ENCODE measurements around the gene ARID5B.

DNA sequence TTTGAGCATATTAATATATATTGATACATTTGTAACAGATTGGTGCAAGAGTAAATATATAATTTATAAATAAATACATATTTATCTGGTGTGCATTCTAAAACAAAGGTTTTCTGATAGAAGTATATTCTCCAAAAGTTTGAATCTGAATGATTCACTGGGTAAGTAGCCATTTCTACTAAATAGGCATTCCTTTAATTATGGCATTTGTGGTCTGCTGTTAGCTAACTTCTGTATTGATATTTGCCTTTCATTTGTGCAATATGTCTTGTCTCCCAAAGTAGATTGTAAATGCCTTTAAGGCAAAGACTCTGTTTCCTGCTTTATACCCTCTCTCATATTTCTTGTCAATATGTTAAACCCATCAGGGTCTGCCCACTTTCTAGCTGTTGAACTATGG lies 11.1 kb upstream of the ARID5B start:
- TF ChIP-seq, protein P1, sequence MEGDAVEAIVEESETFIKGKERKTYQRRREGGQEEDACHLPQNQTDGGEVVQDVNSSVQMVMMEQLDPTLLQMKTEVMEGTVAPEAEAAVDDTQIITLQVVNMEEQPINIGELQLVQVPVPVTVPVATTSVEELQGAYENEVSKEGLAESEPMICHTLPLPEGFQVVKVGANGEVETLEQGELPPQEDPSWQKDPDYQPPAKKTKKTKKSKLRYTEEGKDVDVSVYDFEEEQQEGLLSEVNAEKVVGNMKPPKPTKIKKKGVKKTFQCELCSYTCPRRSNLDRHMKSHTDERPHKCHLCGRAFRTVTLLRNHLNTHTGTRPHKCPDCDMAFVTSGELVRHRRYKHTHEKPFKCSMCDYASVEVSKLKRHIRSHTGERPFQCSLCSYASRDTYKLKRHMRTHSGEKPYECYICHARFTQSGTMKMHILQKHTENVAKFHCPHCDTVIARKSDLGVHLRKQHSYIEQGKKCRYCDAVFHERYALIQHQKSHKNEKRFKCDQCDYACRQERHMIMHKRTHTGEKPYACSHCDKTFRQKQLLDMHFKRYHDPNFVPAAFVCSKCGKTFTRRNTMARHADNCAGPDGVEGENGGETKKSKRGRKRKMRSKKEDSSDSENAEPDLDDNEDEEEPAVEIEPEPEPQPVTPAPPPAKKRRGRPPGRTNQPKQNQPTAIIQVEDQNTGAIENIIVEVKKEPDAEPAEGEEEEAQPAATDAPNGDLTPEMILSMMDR (IDR thresholded peaks at IDR 0.05; ENCODE audit: extremely low read depth in 1 of 2, insufficient read depth in 1 of 2, low read depth in 1 of 2, low read length in 2 of 2): no peak
- no peak for TF ChIP-seq EZH2 (IDR thresholded peaks at IDR 0.05; ENCODE audit: borderline replicate concordance, low read depth, low read length, severe bottlenecking)
- no peak for TF ChIP-seq POLR2AphosphoS5 (IDR thresholded peaks at IDR 0.05; ENCODE audit: insufficient read depth, low read depth, low read length)
- TF ChIP-seq POLR2A (IDR thresholded peaks at IDR 0.05; ENCODE audit: low read depth, low read length): no peak
- TF ChIP-seq, protein P2, sequence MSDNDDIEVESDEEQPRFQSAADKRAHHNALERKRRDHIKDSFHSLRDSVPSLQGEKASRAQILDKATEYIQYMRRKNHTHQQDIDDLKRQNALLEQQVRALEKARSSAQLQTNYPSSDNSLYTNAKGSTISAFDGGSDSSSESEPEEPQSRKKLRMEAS (IDR thresholded peaks at IDR 0.05; ENCODE audit: insufficient read depth, insufficient read length): no peak
- TF ChIP-seq FOS (IDR thresholded peaks at IDR 0.05; ENCODE audit: borderline replicate concordance, insufficient read depth, low read length): no peak
- TF ChIP-seq MYC (IDR thresholded peaks at IDR 0.05; ENCODE audit: low read depth, low read length): no peak
- no peak for TF ChIP-seq GATA2 (IDR thresholded peaks at IDR 0.05; ENCODE audit: insufficient read depth, insufficient read length, low read depth, low read length)
- TF ChIP-seq JUN (IDR thresholded peaks at IDR 0.05; ENCODE audit: borderline replicate concordance, insufficient read depth, insufficient read length, low read depth): no peak

All from endothelial cell of umbilical vein (primary cell).